ENCODE measurements around the gene RIBC2.
"Not testable (repeated sequence)": the region's sequence is repeated elsewhere in the genome, so short reads cannot be mapped to it uniquely, and the experiment has no call there.

RIBC2 gene, protein sequence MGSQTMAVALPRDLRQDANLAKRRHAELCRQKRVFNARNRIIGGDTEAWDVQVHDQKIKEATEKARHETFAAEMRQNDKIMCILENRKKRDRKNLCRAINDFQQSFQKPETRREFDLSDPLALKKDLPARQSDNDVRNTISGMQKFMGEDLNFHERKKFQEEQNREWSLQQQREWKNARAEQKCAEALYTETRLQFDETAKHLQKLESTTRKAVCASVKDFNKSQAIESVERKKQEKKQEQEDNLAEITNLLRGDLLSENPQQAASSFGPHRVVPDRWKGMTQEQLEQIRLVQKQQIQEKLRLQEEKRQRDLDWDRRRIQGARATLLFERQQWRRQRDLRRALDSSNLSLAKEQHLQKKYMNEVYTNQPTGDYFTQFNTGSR

GRCh38 chr22:45413368-45414211 lies at the start of gene RIBC2, which contains the start of gene SMC1B:
TSS of gene RIBC2 (plus strand) at chr22:45413693. CDS start at chr22:45413887, 194 bp downstream.
TSS of gene SMC1B (minus strand) at chr22:45413599. CDS start at chr22:45413567, 32 bp downstream.
- H3K4me1 Mint-ChIP-seq, result peaks cover 8% of the 10 kb centered on the region

GRCh38 chr22:45366713-45367112 lies 46.8 kb upstream of the RIBC2 start:
- H3K4me3 Mint-ChIP-seq, result no peak overlapping the region
- peaks cover 7% of the 10 kb centered on the region for H3K9me3 Mint-ChIP-seq
- no peak overlapping the region for H3K27ac Mint-ChIP-seq
- ATAC-seq, result no peak
- peaks cover 9% of the 10 kb centered on the region for H3K36me3 Mint-ChIP-seq
- no peaks in the 10 kb centered on the region for H3K4me1 Mint-ChIP-seq
- H3K27me3 Mint-ChIP-seq, result peaks cover 34% of the 10 kb centered on the region

More at GRCh38 chr22:45413368-45414211, at the start of gene RIBC2, which contains the start of gene SMC1B:
- Mint-ChIP-seq H3K4me3 (peak within 1 kb of the TSS; percentile 70), H3K27ac (peak within 1 kb of the TSS; percentile 77), H3K27me3 (peaks cover 27% of the 10 kb centered on the region), H3K36me3 (no peaks in the 10 kb centered on the region), H3K9me3 (no peaks in the 10 kb centered on the region)
- ATAC-seq, result peak; percentile 83

DNA sequence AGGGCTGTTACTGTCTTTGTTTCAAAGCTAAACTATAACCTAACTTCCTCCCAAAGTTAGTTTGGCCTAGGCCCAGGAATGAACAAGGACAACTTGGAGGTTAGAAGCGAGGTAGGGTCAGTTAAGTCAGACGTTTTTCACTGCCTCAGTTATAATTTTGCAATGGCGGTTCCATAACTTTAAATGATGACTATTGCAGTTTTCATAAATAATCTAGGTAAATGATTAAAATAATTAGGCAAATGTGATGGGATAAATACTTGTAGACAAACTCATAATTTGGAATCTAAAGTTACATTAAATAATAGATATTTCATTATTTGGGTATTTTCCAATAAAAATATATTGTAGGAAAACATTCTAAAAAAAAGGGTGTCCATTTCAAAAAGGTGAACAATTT lies 39.9 kb upstream of the RIBC2 start:
- H3K27ac Mint-ChIP-seq, H3K4me1 Mint-ChIP-seq, ATAC-seq, H3K4me3 Mint-ChIP-seq, H3K27me3 Mint-ChIP-seq, H3K36me3 Mint-ChIP-seq, H3K9me3 Mint-ChIP-seq: not testable (repeated sequence)

- no peaks in the 10 kb centered on the region for H3K27me3 Mint-ChIP-seq
- ATAC-seq, result no peak
- H3K9me3 Mint-ChIP-seq, result no peaks in the 10 kb centered on the region
- H3K27ac Mint-ChIP-seq, result no peak overlapping the region
- no peak overlapping the region for H3K4me3 Mint-ChIP-seq
- no peaks in the 10 kb centered on the region for H3K4me1 Mint-ChIP-seq
- H3K36me3 Mint-ChIP-seq, result no peaks in the 10 kb centered on the region
These were observed 37.5 kb upstream of the RIBC2 start for GRCh38 chr22:45376009-45376408.

DNA sequence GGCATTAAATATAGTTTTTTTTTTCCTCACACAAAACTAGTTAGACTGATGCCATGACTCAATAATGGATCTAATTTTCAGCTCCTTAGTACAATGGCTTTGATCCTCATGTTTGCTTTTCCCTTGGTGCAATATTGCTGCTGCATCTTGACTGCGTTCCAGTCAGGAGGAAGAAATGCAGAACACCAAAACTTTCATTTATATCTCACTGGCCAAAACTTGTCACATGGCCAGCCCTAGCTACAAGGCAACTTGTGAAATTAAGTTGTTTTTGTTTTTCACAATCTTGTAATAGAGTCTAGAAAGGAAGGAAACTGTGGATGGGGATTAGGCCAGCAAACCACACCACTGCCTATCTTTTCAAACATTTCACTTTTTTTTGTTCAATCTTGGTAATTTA lies 36.8 kb upstream of the RIBC2 start:
- Mint-ChIP-seq H3K9me3 (no peaks in the 10 kb centered on the region), H3K36me3 (no peaks in the 10 kb centered on the region), H3K27me3 (no peaks in the 10 kb centered on the region), H3K4me1 (no peaks in the 10 kb centered on the region), H3K4me3 (no peak overlapping the region), H3K27ac (no peak overlapping the region)
- no peak for ATAC-seq

DNA sequence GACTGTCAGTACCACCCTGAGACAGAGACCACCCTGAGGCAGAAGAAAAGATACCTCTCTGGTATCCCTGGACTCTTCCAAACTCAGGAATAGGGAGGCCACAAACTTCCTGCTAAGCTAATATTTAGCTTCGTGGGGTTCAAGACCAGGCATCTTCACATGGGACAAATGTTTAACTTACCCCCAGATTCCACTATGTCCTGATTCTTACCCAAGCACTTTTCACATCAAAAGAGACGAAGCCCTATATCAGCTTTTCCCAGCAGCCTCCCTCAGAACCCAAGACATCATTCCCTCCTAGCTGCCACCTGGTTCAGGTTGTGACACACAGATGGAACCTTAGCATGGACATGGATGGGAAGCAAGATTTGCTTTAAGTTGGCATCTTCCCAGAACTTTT lies 32.1 kb upstream of the RIBC2 start:
- Mint-ChIP-seq H3K27me3 (no peaks in the 10 kb centered on the region), H3K4me3 (no peak overlapping the region), H3K36me3 (no peaks in the 10 kb centered on the region), H3K9me3 (no peaks in the 10 kb centered on the region), H3K27ac (no peak overlapping the region), H3K4me1 (no peaks in the 10 kb centered on the region)
- ATAC-seq, result no peak

DNA sequence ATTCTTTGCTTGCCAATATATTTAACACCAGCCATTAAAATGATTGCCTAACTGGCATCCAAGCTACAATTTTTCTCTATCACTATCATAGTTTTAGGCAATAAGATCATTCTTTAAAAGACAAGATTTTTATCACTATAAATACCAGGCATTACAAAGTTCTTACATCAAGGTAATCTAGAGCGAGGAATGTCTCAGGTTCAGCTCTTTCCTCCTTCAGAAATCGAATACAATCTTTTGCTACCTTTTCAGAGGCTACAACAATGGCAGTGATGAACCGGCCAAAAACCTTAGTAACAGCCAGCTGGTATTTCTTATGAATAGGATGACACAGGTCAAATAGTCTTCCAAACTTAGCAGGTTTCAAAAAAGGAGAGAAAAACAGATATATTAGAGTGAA lies 23.9 kb upstream of the RIBC2 start:
- H3K36me3 Mint-ChIP-seq, result no peaks in the 10 kb centered on the region
- H3K4me3 Mint-ChIP-seq, result no peak overlapping the region

DNA sequence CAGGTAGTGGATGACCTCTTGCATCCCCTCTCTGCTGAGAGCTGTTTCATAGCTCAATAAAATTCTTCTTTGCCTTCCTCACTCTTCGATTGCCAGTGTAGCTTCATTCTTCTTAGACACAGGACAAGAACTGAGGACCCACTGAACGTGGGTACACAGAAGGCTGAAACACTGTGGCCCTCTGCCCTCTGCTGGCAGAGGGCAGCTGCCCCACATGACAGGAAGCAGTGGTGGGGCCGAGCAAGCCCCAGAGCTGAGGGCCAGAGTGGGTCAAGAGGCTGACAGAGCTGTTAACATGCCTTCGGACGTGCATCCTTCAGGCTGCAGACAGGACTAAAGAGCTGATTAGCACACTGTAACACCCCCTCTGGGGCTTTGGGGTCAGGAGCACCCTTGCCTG lies 15.7 kb upstream of the RIBC2 start:
- H3K4me1 Mint-ChIP-seq, result no peaks in the 10 kb centered on the region
- no peaks in the 10 kb centered on the region for H3K36me3 Mint-ChIP-seq
- H3K27me3 Mint-ChIP-seq, result no peaks in the 10 kb centered on the region
- no peak overlapping the region for H3K4me3 Mint-ChIP-seq
- H3K27ac Mint-ChIP-seq, result no peak overlapping the region
- no peak for ATAC-seq
- peaks cover 6% of the 10 kb centered on the region for H3K9me3 Mint-ChIP-seq

More for the DNA sequence above, 23.9 kb upstream of the RIBC2 start:
- no peaks in the 10 kb centered on the region for H3K4me1 Mint-ChIP-seq
- H3K9me3 Mint-ChIP-seq, result no peaks in the 10 kb centered on the region
- ATAC-seq, result no peak
- H3K27me3 Mint-ChIP-seq, result peaks cover 10% of the 10 kb centered on the region
- H3K27ac Mint-ChIP-seq, result no peak overlapping the region

- ATAC-seq, result no peak
- Mint-ChIP-seq H3K27me3 (no peaks in the 10 kb centered on the region), H3K4me1 (no peaks in the 10 kb centered on the region), H3K9me3 (peaks cover 6% of the 10 kb centered on the region), H3K27ac (no peak overlapping the region), H3K4me3 (no peak overlapping the region), H3K36me3 (no peaks in the 10 kb centered on the region)
These were observed 15.3 kb upstream of the RIBC2 start for GRCh38 chr22:45398214-45398613.

DNA sequence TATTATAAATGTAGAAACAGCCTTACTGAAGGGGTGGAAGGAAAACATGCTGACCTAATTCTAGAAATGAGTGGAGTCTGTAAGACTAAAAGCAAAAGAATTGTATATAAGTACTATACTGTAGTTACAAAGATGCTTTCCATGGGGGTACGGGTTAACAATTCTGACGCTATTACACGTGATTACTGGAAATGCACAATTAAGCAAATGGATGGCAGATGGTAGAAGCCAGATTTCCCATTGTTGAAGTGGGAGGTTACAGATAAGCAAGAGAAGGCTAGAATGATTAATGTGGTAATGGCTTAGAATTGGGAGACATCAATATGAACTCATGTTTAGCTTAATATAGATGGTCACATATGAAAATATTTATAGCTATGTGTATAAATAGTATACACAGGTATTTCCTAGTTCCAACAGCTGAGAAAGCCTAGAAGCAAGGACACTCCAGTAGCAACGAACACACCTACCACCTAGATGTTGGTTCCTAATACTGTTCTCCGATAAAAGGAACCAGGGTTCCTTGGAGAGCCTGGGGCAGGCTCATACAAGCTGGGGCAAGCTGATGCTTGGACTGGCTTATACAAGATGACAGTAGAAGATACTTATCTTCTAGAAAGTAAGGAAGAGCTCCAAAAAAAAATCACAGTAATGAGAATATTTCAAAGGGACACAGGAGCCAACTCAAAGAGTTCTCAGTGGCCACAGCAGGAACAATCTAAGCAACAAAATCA lies 13.6 kb upstream of the RIBC2 start:
- H3K9me3 Mint-ChIP-seq, result peaks cover 6% of the 10 kb centered on the region
- no peak for ATAC-seq
- H3K27ac Mint-ChIP-seq, result no peak overlapping the region
- H3K36me3 Mint-ChIP-seq, result no peaks in the 10 kb centered on the region
- no peak overlapping the region for H3K4me3 Mint-ChIP-seq
- H3K27me3 Mint-ChIP-seq, result peaks cover 10% of the 10 kb centered on the region
- no peaks in the 10 kb centered on the region for H3K4me1 Mint-ChIP-seq

GRCh38 chr22:45402466-45402985 lies 11.0 kb upstream of the RIBC2 start:
- no peak overlapping the region for H3K27ac Mint-ChIP-seq
- no peaks in the 10 kb centered on the region for H3K4me1 Mint-ChIP-seq
- H3K36me3 Mint-ChIP-seq, result peaks cover 4% of the 10 kb centered on the region
- no peak for ATAC-seq
- H3K9me3 Mint-ChIP-seq, result peaks cover 6% of the 10 kb centered on the region
- no peak overlapping the region for H3K4me3 Mint-ChIP-seq
- H3K27me3 Mint-ChIP-seq, result peaks cover 30% of the 10 kb centered on the region

- Mint-ChIP-seq H3K4me3 (no peak overlapping the region), H3K36me3 (peaks cover 10% of the 10 kb centered on the region), H3K27me3 (peaks cover 54% of the 10 kb centered on the region), H3K9me3 (peaks cover 6% of the 10 kb centered on the region), H3K27ac (no peak overlapping the region), H3K4me1 (no peaks in the 10 kb centered on the region)
- no peak for ATAC-seq
These were observed 5.7 kb upstream of the RIBC2 start for GRCh38 chr22:45407793-45408192.

- Mint-ChIP-seq H3K27ac (peak overlapping the region; percentile 77), H3K4me3 (peak overlapping the region; percentile 68), H3K36me3 (peaks cover under 1% of the 10 kb centered on the region), H3K9me3 (no peaks in the 10 kb centered on the region), H3K4me1 (peaks cover 8% of the 10 kb centered on the region), H3K27me3 (peaks cover 31% of the 10 kb centered on the region)
- peak; percentile 68 for ATAC-seq
These were observed 503 bp upstream of the RIBC2 start for GRCh38 chr22:45413013-45413367.

GRCh38 chr22:45418056-45418769 lies 4.7 kb downstream of the RIBC2 start:
- Mint-ChIP-seq H3K4me3 (no peak overlapping the region), H3K4me1 (peaks cover 14% of the 10 kb centered on the region), H3K27me3 (peaks cover 8% of the 10 kb centered on the region), H3K9me3 (no peaks in the 10 kb centered on the region), H3K36me3 (no peaks in the 10 kb centered on the region), H3K27ac (no peak overlapping the region)
- no peak for ATAC-seq
